Peyer's patch (tissue), 4 donors: ENCODE data around the gene RBBP5. TPM values are rescaled to one million over a fixed set of nuclear protein-coding genes. Genes with fewer than 3 reads are reported as not detected.

Experiments
- DNase-seq, 3 donors: peaks; one replicate each; pipeline ENCODE4 v3.0.0-alpha.2; 2017 to 2019
- H3K27ac ChIP-seq, 4 donors: fragments of 200-600 bp; sonication (generic); one replicate each; pipeline ENCODE4 v1.5.1; 2016 to 2019
- H3K27me3 ChIP-seq, 2 donors: fragments of 200-600 bp; sonication (generic); one replicate each; pipeline ENCODE4 v1.5.1; 2019
- H3K36me3 ChIP-seq, 3 donors: fragments of 200-600 bp; sonication (generic); one replicate each; pipeline ENCODE4 v1.5.1; 2016 to 2019
- H3K4me1 ChIP-seq, 4 donors: fragments of 200-600 bp; sonication (generic); one replicate each; pipeline ENCODE4 v1.5.1; 2016 to 2019
- H3K4me3 ChIP-seq, 4 donors: fragments of 200-600 bp; sonication (generic); 1 replicate in 3 of 4; 2 replicates in 1 of 4; pipeline ENCODE4 v1.5.1; 2016 to 2019; ENCODE audit warnings: mild to moderate bottlenecking in 1 of 4
- H3K9me3 ChIP-seq, 4 donors: fragments of 200-600 bp; sonication (generic); one replicate each; pipeline ENCODE4 v1.5.1; 2016 to 2019; ENCODE audit warnings: mild to moderate bottlenecking in 1 of 4
- CTCF ChIP-seq, 6 experiments: fragments of 450-650 bp in 4 of 6; fragments of 200-600 bp in 2 of 6; sonication (generic) in 1 of 6; IDR thresholded peaks; one replicate each; pipeline ENCODE4 v1.5.1; 2017 to 2019; ENCODE audit warnings: antibody characterized with exemption in 6 of 6, mild to moderate bottlenecking in 3 of 6, moderate library complexity in 1 of 6
- POLR2A ChIP-seq, 2 donors: fragments of 450-650 bp; IDR thresholded peaks; one replicate each; pipeline ENCODE4 v1.5.1; 2017; ENCODE audit warnings: antibody characterized with exemption in 2 of 2, mild to moderate bottlenecking in 2 of 2, moderate library complexity in 2 of 2
- total RNA-seq, 4 donors: library from RNA; depleted of rRNA; stranded (reverse); fragments of >200 nt; gene quantifications; one replicate each; pipeline ENCODE4 v1.1.0, GENCODE V29; 2016

RBBP5 gene
- total RNA-seq, 4 donors from 2014 or later, result 11.9 to 21.5 (median 15.3) TPM

- DNase-seq, result no peak
- TF ChIP-seq CTCF (IDR thresholded peaks at IDR 0.05) (no peak), POLR2A (IDR thresholded peaks at IDR 0.05) (no peak)
- H3K4me1 ChIP-seq, result no peaks in the 10 kb centered on the region
- no peaks in the 10 kb centered on the region for H3K9me3 ChIP-seq
- no peaks in the 10 kb centered on the region for H3K27me3 ChIP-seq
- no peak overlapping the region for H3K27ac ChIP-seq
- peaks cover 0 to 81% (median 0%) of the 10 kb centered on the region in 3 donors for H3K36me3 ChIP-seq
- no peak overlapping the region for H3K4me3 ChIP-seq
These were observed 30.6 kb downstream of the RBBP5 start for GRCh38 chr1:205091043-205091740.

- H3K27me3 ChIP-seq, result no peaks in the 10 kb centered on the region
- TF ChIP-seq POLR2A (IDR thresholded peaks at IDR 0.05), result no peak
- TF ChIP-seq CTCF (IDR thresholded peaks at IDR 0.05), result no peak
- H3K9me3 ChIP-seq, result no peaks in the 10 kb centered on the region
- DNase-seq, result no peak
- no peak overlapping the region for H3K4me3 ChIP-seq
- H3K36me3 ChIP-seq, result peaks cover 0 to 82% (median 0%) of the 10 kb centered on the region in 3 donors
- H3K27ac ChIP-seq, result no peak overlapping the region
- no peaks in the 10 kb centered on the region for H3K4me1 ChIP-seq
These were observed 33.4 kb downstream of the RBBP5 start for GRCh38 chr1:205088341-205088740.

GRCh38 chr1:205084360-205084759 is 37.4 kb downstream of the RBBP5 start, which contains the start of gene TMEM81:
TSS of gene TMEM81 (minus strand) at chr1:205084460. CDS start at chr1:205084320, 140 bp downstream.
- H3K4me3 ChIP-seq, result no peak within 1 kb of the TSS
- no peaks in the 10 kb centered on the region for H3K4me1 ChIP-seq
- H3K36me3 ChIP-seq, result peaks cover 0 to 53% (median 0%) of the 10 kb centered on the region in 3 donors
- DNase-seq, result no peak
- H3K27ac ChIP-seq, result no peak within 1 kb of the TSS
- no peaks in the 10 kb centered on the region for H3K27me3 ChIP-seq
- no peaks in the 10 kb centered on the region for H3K9me3 ChIP-seq
- TF ChIP-seq POLR2A (IDR thresholded peaks at IDR 0.05) (no peak), CTCF (IDR thresholded peaks at IDR 0.05) (no peak)

GRCh38 chr1:205082431-205082830 is 39.3 kb downstream of the RBBP5 start:
- Histone ChIP-seq H3K4me3 (no peak overlapping the region), H3K36me3 (peaks cover 0 to 36% (median 0%) of the 10 kb centered on the region in 3 donors), H3K9me3 (no peaks in the 10 kb centered on the region), H3K27me3 (no peaks in the 10 kb centered on the region), H3K4me1 (no peaks in the 10 kb centered on the region), H3K27ac (no peak overlapping the region)
- DNase-seq, result no peak
- TF ChIP-seq POLR2A (IDR thresholded peaks at IDR 0.05), result no peak
- TF ChIP-seq CTCF (IDR thresholded peaks at IDR 0.05), result no peak

GRCh38 chr1:205077934-205078311 is 43.9 kb downstream of the RBBP5 start:
- Histone ChIP-seq H3K4me1 (no peaks in the 10 kb centered on the region), H3K4me3 (no peak overlapping the region), H3K36me3 (no peaks in the 10 kb centered on the region), H3K9me3 (no peaks in the 10 kb centered on the region), H3K27ac (no peak overlapping the region), H3K27me3 (no peaks in the 10 kb centered on the region)
- TF ChIP-seq POLR2A (IDR thresholded peaks at IDR 0.05) (no peak), CTCF (IDR thresholded peaks at IDR 0.05) (no peak)
- no peak for DNase-seq
